Gastrocnemius medialis (tissue), 4 donors: ENCODE measurements around the gene FAM204A.

Experiments
- POLR2A ChIP-seq, 2 donors: fragments of 450-650 bp; IDR thresholded peaks; one replicate each; pipeline ENCODE4 v1.6.1; 2017; ENCODE audit warnings: antibody characterized with exemption in 2 of 2, mild to moderate bottlenecking in 2 of 2, moderate library complexity in 2 of 2
- TF ChIP-seq, protein P1 (sequence below), 5 experiments: fragments of 450-650 bp in 3 of 5; fragments of 200-600 bp in 2 of 5; sonication (generic) in 2 of 5; IDR thresholded peaks in 4 of 5; conservative IDR thresholded peaks in 1 of 5; 1 replicate in 4 of 5; 2 replicates in 1 of 5; pipeline ENCODE4 v1.5.1; 2016 to 2019; ENCODE audit warnings: antibody characterized with exemption in 5 of 5, mild to moderate bottlenecking in 3 of 5, moderate library complexity in 3 of 5

DNA sequence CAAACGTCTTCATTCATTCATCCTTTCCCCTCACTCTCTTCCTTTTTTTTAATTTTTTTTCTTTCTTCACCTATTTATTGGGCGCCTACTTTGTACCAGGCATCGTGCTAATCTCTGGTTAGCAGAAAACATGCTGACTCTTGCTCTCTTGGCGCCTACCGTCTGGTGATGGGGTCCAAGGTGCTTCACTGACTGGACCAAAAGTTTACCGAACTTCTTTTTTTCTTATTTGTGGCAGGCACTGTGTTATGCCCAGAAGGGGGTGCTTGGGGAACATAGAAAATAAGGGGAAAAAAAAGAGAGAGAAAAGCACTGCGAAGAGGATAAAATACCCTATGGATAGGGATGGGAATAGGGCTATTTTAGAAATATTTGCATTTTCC, 505 bp upstream of the FAM204A start:
- no peak for TF ChIP-seq POLR2A (IDR thresholded peaks at IDR 0.05)
- TF ChIP-seq, protein P1, sequence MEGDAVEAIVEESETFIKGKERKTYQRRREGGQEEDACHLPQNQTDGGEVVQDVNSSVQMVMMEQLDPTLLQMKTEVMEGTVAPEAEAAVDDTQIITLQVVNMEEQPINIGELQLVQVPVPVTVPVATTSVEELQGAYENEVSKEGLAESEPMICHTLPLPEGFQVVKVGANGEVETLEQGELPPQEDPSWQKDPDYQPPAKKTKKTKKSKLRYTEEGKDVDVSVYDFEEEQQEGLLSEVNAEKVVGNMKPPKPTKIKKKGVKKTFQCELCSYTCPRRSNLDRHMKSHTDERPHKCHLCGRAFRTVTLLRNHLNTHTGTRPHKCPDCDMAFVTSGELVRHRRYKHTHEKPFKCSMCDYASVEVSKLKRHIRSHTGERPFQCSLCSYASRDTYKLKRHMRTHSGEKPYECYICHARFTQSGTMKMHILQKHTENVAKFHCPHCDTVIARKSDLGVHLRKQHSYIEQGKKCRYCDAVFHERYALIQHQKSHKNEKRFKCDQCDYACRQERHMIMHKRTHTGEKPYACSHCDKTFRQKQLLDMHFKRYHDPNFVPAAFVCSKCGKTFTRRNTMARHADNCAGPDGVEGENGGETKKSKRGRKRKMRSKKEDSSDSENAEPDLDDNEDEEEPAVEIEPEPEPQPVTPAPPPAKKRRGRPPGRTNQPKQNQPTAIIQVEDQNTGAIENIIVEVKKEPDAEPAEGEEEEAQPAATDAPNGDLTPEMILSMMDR (IDR thresholded peaks at IDR 0.05 in 4 of 5, conservative IDR thresholded peaks at IDR 0.05 in 1 of 5) = no peak
